Measurements from ENCODE around the gene CD99.

The CD99 gene

DNA sequence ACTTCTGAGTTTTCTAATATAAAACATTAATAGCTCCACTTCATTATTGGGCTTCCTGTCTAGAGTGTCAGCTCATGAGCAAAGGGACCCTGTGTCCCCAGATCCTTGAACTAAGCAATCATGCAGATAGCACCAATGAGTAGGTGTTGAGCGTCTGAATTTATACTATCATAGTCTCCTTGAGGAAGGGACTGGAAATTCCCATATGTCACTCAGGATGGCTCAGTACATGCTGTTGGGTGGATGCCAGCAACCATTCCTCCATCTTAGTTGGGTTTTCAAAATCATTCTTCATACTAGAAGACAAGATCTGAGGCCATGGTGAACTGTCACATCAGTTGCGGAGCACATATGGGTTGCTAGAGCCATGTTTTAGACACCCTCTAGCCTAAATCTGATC is 27.7 kb downstream of the CD99 start:
- H3K4me1 ChIP-seq (ENCODE audit: control insufficient read depth, insufficient read depth, low read length): no peaks in the 10 kb centered on the region
- ChIA-PET CTCF (no interaction called here), POLR2A (no interaction called here)
- no peak overlapping the region for H3K4me3 ChIP-seq (ENCODE audit: low read depth, low read length)
- H3K27ac ChIP-seq (ENCODE audit: extremely low read depth, low read depth, low read length): no peak overlapping the region
- peaks cover 57 to 87% of the 10 kb centered on the region in 2 experiments for H3K36me3 ChIP-seq (ENCODE audit: control insufficient read depth in 2 of 2, insufficient read depth in 1 of 2, low read length in 2 of 2)
- no peaks in the 10 kb centered on the region for H3K9me3 ChIP-seq (ENCODE audit: control insufficient read depth, insufficient read depth, low read depth, low read length)
- TF ChIP-seq ZNF211 (tag by site-specific recombination; IDR thresholded peaks at IDR 0.05; ENCODE audit: low read depth): no peak
- TF ChIP-seq ZNF776 (tag by site-specific recombination; IDR thresholded peaks at IDR 0.05; ENCODE audit: borderline replicate concordance): no peak
- no peak for TF ChIP-seq ZNF48 (tag by site-specific recombination; IDR thresholded peaks at IDR 0.05)
- no peak for TF ChIP-seq MEIS1 (CRISPR knock-in tag; IDR thresholded peaks at IDR 0.05; ENCODE audit: borderline replicate concordance)
- TF ChIP-seq, protein P1, sequence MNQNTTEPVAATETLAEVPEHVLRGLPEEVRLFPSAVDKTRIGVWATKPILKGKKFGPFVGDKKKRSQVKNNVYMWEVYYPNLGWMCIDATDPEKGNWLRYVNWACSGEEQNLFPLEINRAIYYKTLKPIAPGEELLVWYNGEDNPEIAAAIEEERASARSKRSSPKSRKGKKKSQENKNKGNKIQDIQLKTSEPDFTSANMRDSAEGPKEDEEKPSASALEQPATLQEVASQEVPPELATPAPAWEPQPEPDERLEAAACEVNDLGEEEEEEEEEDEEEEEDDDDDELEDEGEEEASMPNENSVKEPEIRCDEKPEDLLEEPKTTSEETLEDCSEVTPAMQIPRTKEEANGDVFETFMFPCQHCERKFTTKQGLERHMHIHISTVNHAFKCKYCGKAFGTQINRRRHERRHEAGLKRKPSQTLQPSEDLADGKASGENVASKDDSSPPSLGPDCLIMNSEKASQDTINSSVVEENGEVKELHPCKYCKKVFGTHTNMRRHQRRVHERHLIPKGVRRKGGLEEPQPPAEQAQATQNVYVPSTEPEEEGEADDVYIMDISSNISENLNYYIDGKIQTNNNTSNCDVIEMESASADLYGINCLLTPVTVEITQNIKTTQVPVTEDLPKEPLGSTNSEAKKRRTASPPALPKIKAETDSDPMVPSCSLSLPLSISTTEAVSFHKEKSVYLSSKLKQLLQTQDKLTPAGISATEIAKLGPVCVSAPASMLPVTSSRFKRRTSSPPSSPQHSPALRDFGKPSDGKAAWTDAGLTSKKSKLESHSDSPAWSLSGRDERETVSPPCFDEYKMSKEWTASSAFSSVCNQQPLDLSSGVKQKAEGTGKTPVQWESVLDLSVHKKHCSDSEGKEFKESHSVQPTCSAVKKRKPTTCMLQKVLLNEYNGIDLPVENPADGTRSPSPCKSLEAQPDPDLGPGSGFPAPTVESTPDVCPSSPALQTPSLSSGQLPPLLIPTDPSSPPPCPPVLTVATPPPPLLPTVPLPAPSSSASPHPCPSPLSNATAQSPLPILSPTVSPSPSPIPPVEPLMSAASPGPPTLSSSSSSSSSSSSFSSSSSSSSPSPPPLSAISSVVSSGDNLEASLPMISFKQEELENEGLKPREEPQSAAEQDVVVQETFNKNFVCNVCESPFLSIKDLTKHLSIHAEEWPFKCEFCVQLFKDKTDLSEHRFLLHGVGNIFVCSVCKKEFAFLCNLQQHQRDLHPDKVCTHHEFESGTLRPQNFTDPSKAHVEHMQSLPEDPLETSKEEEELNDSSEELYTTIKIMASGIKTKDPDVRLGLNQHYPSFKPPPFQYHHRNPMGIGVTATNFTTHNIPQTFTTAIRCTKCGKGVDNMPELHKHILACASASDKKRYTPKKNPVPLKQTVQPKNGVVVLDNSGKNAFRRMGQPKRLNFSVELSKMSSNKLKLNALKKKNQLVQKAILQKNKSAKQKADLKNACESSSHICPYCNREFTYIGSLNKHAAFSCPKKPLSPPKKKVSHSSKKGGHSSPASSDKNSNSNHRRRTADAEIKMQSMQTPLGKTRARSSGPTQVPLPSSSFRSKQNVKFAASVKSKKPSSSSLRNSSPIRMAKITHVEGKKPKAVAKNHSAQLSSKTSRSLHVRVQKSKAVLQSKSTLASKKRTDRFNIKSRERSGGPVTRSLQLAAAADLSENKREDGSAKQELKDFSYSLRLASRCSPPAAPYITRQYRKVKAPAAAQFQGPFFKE (tag by site-specific recombination; IDR thresholded peaks at IDR 0.05; ENCODE audit: borderline replicate concordance): no peak
- TF ChIP-seq, protein P2, sequence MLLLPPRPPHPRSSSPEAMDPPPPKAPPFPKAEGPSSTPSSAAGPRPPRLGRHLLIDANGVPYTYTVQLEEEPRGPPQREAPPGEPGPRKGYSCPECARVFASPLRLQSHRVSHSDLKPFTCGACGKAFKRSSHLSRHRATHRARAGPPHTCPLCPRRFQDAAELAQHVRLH (tag by site-specific recombination; IDR thresholded peaks at IDR 0.05): no peak
- TF ChIP-seq, protein P3, sequence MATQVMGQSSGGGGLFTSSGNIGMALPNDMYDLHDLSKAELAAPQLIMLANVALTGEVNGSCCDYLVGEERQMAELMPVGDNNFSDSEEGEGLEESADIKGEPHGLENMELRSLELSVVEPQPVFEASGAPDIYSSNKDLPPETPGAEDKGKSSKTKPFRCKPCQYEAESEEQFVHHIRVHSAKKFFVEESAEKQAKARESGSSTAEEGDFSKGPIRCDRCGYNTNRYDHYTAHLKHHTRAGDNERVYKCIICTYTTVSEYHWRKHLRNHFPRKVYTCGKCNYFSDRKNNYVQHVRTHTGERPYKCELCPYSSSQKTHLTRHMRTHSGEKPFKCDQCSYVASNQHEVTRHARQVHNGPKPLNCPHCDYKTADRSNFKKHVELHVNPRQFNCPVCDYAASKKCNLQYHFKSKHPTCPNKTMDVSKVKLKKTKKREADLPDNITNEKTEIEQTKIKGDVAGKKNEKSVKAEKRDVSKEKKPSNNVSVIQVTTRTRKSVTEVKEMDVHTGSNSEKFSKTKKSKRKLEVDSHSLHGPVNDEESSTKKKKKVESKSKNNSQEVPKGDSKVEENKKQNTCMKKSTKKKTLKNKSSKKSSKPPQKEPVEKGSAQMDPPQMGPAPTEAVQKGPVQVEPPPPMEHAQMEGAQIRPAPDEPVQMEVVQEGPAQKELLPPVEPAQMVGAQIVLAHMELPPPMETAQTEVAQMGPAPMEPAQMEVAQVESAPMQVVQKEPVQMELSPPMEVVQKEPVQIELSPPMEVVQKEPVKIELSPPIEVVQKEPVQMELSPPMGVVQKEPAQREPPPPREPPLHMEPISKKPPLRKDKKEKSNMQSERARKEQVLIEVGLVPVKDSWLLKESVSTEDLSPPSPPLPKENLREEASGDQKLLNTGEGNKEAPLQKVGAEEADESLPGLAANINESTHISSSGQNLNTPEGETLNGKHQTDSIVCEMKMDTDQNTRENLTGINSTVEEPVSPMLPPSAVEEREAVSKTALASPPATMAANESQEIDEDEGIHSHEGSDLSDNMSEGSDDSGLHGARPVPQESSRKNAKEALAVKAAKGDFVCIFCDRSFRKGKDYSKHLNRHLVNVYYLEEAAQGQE (tag by site-specific recombination; IDR thresholded peaks at IDR 0.05): no peak
- no peak for TF ChIP-seq IKZF3 (tag by site-specific recombination; IDR thresholded peaks at IDR 0.05)
- TF ChIP-seq ZNF707 (tag by site-specific recombination; IDR thresholded peaks at IDR 0.05): no peak
- TF ChIP-seq YY1 (tag by site-specific recombination; IDR thresholded peaks at IDR 0.05): no peak
- TF ChIP-seq ZNF600 (tag by site-specific recombination; IDR thresholded peaks at IDR 0.05): no peak

DNA sequence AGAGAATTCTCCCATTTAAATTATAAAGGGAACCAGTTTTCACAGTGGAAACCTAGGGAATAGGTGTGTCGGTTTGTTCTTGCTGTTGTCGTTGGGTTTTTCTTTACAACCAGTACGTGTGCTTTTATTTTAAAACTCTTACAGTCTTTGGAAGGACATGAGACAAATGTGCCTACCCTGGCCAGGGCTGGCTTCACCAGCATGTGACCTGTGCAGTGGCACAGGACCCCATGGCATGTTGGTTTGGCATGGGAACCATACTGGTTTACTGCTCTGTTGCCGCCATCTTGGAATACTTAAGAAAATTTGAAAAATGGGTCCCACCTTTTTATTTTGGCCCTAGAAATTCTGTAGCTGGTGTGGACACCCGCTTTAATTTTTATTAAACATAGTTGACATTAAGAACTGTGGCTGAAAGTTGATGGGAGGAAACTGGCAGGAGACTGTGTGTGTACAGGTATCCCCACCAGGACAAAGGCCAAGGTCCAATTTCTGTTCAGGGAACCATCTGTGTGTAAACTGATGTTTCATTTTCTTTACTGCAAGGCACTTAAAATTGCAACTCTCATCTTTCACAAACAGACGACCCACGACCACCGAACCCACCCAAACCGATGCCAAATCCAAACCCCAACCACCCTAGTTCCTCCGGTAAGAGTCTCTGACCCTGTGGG is 28.8 kb downstream of the CD99 start:
- ChIA-PET POLR2A (no interaction called here), CTCF (no interaction called here)
- Histone ChIP-seq H3K4me3 (ENCODE audit: low read depth, low read length) (no peak overlapping the region), H3K4me1 (ENCODE audit: control insufficient read depth, insufficient read depth, low read length) (no peaks in the 10 kb centered on the region), H3K9me3 (ENCODE audit: control insufficient read depth, insufficient read depth, low read depth, low read length) (no peaks in the 10 kb centered on the region), H3K27ac (ENCODE audit: extremely low read depth, low read depth, low read length) (no peak overlapping the region), H3K36me3 (ENCODE audit: control insufficient read depth in 2 of 2, insufficient read depth in 1 of 2, low read length in 2 of 2) (peaks cover 61 to 88% of the 10 kb centered on the region in 2 experiments)
- TF ChIP-seq ZNF157 (tag by site-specific recombination; IDR thresholded peaks at IDR 0.05): peak; percentile 85
- TF ChIP-seq, protein P4, sequence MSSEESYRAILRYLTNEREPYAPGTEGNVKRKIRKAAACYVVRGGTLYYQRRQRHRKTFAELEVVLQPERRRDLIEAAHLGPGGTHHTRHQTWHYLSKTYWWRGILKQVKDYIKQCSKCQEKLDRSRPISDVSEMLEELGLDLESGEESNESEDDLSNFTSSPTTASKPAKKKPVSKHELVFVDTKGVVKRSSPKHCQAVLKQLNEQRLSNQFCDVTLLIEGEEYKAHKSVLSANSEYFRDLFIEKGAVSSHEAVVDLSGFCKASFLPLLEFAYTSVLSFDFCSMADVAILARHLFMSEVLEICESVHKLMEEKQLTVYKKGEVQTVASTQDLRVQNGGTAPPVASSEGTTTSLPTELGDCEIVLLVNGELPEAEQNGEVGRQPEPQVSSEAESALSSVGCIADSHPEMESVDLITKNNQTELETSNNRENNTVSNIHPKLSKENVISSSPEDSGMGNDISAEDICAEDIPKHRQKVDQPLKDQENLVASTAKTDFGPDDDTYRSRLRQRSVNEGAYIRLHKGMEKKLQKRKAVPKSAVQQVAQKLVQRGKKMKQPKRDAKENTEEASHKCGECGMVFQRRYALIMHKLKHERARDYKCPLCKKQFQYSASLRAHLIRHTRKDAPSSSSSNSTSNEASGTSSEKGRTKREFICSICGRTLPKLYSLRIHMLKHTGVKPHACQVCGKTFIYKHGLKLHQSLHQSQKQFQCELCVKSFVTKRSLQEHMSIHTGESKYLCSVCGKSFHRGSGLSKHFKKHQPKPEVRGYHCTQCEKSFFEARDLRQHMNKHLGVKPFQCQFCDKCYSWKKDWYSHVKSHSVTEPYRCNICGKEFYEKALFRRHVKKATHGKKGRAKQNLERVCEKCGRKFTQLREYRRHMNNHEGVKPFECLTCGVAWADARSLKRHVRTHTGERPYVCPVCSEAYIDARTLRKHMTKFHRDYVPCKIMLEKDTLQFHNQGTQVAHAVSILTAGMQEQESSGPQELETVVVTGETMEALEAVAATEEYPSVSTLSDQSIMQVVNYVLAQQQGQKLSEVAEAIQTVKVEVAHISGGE (tag by site-specific recombination; conservative IDR thresholded peaks at IDR 0.05; ENCODE audit: low read depth): no peak
- TF ChIP-seq, protein P5, sequence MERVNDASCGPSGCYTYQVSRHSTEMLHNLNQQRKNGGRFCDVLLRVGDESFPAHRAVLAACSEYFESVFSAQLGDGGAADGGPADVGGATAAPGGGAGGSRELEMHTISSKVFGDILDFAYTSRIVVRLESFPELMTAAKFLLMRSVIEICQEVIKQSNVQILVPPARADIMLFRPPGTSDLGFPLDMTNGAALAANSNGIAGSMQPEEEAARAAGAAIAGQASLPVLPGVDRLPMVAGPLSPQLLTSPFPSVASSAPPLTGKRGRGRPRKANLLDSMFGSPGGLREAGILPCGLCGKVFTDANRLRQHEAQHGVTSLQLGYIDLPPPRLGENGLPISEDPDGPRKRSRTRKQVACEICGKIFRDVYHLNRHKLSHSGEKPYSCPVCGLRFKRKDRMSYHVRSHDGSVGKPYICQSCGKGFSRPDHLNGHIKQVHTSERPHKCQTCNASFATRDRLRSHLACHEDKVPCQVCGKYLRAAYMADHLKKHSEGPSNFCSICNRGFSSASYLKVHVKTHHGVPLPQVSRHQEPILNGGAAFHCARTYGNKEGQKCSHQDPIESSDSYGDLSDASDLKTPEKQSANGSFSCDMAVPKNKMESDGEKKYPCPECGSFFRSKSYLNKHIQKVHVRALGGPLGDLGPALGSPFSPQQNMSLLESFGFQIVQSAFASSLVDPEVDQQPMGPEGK (tag by site-specific recombination; IDR thresholded peaks at IDR 0.05): no peak
